ENCODE data around the gene KRT4.

DNA sequence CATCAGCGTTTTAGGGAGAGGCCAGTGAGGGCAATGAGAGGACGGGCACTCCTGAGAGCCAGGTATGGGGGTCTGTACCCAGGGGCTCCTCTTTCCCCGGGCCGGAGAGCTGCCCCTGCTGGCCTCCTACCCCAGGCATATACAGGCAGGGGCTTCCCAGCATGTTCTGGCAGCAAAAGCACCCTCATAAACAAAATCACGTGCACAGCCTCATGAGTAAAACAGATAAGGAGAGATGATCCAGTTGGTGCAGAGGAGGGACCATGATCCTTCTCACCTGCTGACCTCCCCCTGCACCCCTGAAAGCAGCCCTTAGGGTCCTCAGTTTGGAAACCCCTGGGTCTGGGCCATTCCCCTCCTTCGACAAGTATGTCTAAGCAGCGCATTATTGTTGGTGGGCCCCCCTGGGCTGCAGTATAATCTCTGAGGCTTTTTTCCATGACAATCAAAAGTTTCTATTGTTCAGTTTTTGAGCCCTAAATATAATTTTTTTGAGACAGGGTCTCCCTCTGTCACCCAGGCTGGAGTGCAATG lies 5.0 kb upstream of the KRT4 start:
- TF ChIP-seq, protein P1, sequence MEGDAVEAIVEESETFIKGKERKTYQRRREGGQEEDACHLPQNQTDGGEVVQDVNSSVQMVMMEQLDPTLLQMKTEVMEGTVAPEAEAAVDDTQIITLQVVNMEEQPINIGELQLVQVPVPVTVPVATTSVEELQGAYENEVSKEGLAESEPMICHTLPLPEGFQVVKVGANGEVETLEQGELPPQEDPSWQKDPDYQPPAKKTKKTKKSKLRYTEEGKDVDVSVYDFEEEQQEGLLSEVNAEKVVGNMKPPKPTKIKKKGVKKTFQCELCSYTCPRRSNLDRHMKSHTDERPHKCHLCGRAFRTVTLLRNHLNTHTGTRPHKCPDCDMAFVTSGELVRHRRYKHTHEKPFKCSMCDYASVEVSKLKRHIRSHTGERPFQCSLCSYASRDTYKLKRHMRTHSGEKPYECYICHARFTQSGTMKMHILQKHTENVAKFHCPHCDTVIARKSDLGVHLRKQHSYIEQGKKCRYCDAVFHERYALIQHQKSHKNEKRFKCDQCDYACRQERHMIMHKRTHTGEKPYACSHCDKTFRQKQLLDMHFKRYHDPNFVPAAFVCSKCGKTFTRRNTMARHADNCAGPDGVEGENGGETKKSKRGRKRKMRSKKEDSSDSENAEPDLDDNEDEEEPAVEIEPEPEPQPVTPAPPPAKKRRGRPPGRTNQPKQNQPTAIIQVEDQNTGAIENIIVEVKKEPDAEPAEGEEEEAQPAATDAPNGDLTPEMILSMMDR (IDR thresholded peaks at IDR 0.05 in 8 of 11, conservative IDR thresholded peaks at IDR 0.05 in 3 of 11) = no peak
- no peak for TF ChIP-seq POLR2A (IDR thresholded peaks at IDR 0.05)
